ENCODE results near the gene SLCO2A1.

Gene SLCO2A1

GRCh38 chr3:134033315-134033996 is 3.7 kb upstream of the SLCO2A1 start:
- DNase-seq, result no peak

GRCh38 chr3:134031348-134031915 is 1.7 kb upstream of the SLCO2A1 start:
- DNase-seq, result no peak

GRCh38 chr3:134030379-134031347 is 938 bp upstream of the SLCO2A1 start:
- no peak for DNase-seq

GRCh38 chr3:134029256-134029733 is 430 bp downstream of the SLCO2A1 start:
- no peak for DNase-seq

GRCh38 chr3:134028486-134029255 is 1.1 kb downstream of the SLCO2A1 start:
- DNase-seq, result no peak

GRCh38 chr3:134027631-134028030 is 2.1 kb downstream of the SLCO2A1 start:
- DNase-seq, result no peak

GRCh38 chr3:134020135-134020680 is 9.5 kb downstream of the SLCO2A1 start:
- no peak for DNase-seq

- DNase-seq, result no peak
Observed at GRCh38 chr3:134018850-134019249, 10.9 kb downstream of the SLCO2A1 start.

- DNase-seq, result no peak
Observed at GRCh38 chr3:134018406-134018805, 11.3 kb downstream of the SLCO2A1 start.

GRCh38 chr3:134017490-134017889 is 12.2 kb downstream of the SLCO2A1 start:
- no peak for DNase-seq

- no peak for DNase-seq
Observed at GRCh38 chr3:134014270-134014669, 15.5 kb downstream of the SLCO2A1 start.

GRCh38 chr3:134013280-134013679 is 16.4 kb downstream of the SLCO2A1 start:
- no peak for DNase-seq

- DNase-seq, result no peak
Observed at GRCh38 chr3:134009345-134010000, 20.3 kb downstream of the SLCO2A1 start.

- no peak for DNase-seq
Observed at GRCh38 chr3:134008630-134009156, 21.0 kb downstream of the SLCO2A1 start.

- no peak for DNase-seq
Observed at GRCh38 chr3:134007819-134008218, 21.9 kb downstream of the SLCO2A1 start.

GRCh38 chr3:134004841-134005240 is 24.9 kb downstream of the SLCO2A1 start:
- no peak for DNase-seq

- no peak for DNase-seq
Observed at GRCh38 chr3:134003066-134003465, 26.7 kb downstream of the SLCO2A1 start.

GRCh38 chr3:134002306-134002705 is 27.4 kb downstream of the SLCO2A1 start:
- no peak for DNase-seq

GRCh38 chr3:134001251-134001650 is 28.5 kb downstream of the SLCO2A1 start:
- no peak for DNase-seq

GRCh38 chr3:133999891-134000685 is 29.6 kb downstream of the SLCO2A1 start:
- DNase-seq, result no peak
